GM19372 (cell line): Measurements from ENCODE around the gene RARA.

Experiments used
- ATAC-seq: cut with Tn5 transposase; IDR thresholded peaks from one replicate; pipeline ENCODE4 v1.9.1; 2021; ENCODE audit warnings: mild to moderate bottlenecking, low read depth, moderate library complexity; ENCODE audit not compliant: unreplicated experiment

The RARA gene

GRCh38 chr17:40313668-40314583 is 4.9 kb downstream of the RARA start:
- no peak for ATAC-seq

GRCh38 chr17:40314584-40314956 is 5.6 kb downstream of the RARA start:
- no peak for ATAC-seq

GRCh38 chr17:40315206-40315605 is 6.2 kb downstream of the RARA start:
- no peak for ATAC-seq

GRCh38 chr17:40315678-40316570 is 6.9 kb downstream of the RARA start:
- no peak for ATAC-seq

GRCh38 chr17:40316571-40317344 is 7.8 kb downstream of the RARA start:
- ATAC-seq: no peak

- no peak for ATAC-seq
Measured at GRCh38 chr17:40317345-40317873, 8.4 kb downstream of the RARA start.

- peak; percentile 61 for ATAC-seq
Measured at GRCh38 chr17:40317880-40318829, 9.2 kb downstream of the RARA start.

GRCh38 chr17:40318830-40319391 is 9.9 kb downstream of the RARA start:
- no peak for ATAC-seq

GRCh38 chr17:40319651-40320540 is 10.9 kb downstream of the RARA start:
- ATAC-seq: no peak

- no peak for ATAC-seq
Measured at GRCh38 chr17:40320756-40321523, 12.0 kb downstream of the RARA start.

GRCh38 chr17:40321524-40321929 is 12.5 kb downstream of the RARA start:
- no peak for ATAC-seq

- ATAC-seq: no peak
Measured at GRCh38 chr17:40321961-40322357, 13.0 kb downstream of the RARA start.

GRCh38 chr17:40322358-40323315 is 13.7 kb downstream of the RARA start:
- peak; percentile 42 for ATAC-seq

GRCh38 chr17:40323391-40324381 is 14.7 kb downstream of the RARA start:
- no peak for ATAC-seq
